ENCODE measurements around the gene PODXL2.

DNA sequence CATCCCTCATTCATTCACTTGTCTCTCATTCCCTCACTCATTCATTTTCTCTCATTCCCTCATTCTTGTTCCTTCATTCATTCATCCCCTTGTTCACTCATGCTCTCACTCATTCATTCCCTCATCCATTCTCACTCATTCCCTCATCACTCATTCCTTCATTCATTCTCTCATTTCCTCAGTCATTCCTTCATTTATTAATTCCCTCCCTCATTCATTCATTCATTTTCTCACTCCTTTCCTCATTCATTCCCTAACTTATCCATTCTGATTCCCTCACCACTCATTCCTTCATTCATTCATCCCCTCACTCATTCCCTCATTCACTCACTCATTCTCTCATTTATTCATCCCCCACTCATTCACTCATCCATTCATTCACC lies 57.5 kb downstream of the PODXL2 start:
- TF ChIP-seq GATA2 (IDR thresholded peaks at IDR 0.05; ENCODE audit: low read depth, low read length), result no peak
- no peak for TF ChIP-seq GATA3 (IDR thresholded peaks at IDR 0.05; ENCODE audit: low read depth, low read length)

Data from SH-SY5Y (cell line).